HUES48 (cell line): ENCODE data around the gene TRAF1.
A peak's percentile ranks its signal among the peaks of the same experiment; 100 is the strongest.

Experiments
- H3K27ac ChIP-seq: one replicate; pipeline ENCODE4 v1.7.0; 2013; ENCODE audit warnings: low read depth, low read length, inconsistent platforms
- H3K27me3 ChIP-seq: 2 replicates; pipeline ENCODE4 v1.6.1; 2013; ENCODE audit warnings: mild to moderate bottlenecking, low read length; ENCODE audit not compliant: control insufficient read depth, insufficient read depth
- H3K36me3 ChIP-seq: 2 replicates; pipeline ENCODE4 v1.6.1; 2013; ENCODE audit warnings: low read length; ENCODE audit not compliant: control insufficient read depth, insufficient read depth
- H3K4me1 ChIP-seq: 2 replicates; pipeline ENCODE4 v1.6.1; 2013; ENCODE audit warnings: mild to moderate bottlenecking, low read length; ENCODE audit not compliant: control insufficient read depth, insufficient read depth
- H3K4me3 ChIP-seq: 2 replicates; pipeline ENCODE4 v1.5.1; 2013; ENCODE audit warnings: mild to moderate bottlenecking, low read depth, low read length
- H3K9ac ChIP-seq: 2 replicates; pipeline ENCODE4 v1.6.1; 2013; ENCODE audit warnings: mild to moderate bottlenecking, low read depth, low read length, moderate library complexity
- H3K9me3 ChIP-seq: 2 replicates; pipeline ENCODE4 v1.6.1; 2013; ENCODE audit warnings: low read length; ENCODE audit not compliant: control insufficient read depth, insufficient read depth

Gene TRAF1

GRCh38 chr9:120853198-120853597 lies 73.4 kb downstream of the TRAF1 start:
- no peaks in the 10 kb centered on the region for H3K27me3 ChIP-seq
- H3K36me3 ChIP-seq: peaks cover 9% of the 10 kb centered on the region
- no peak overlapping the region for H3K4me3 ChIP-seq
- H3K4me1 ChIP-seq: peaks cover 19% of the 10 kb centered on the region
- H3K9me3 ChIP-seq: no peaks in the 10 kb centered on the region
- H3K9ac ChIP-seq: no peak overlapping the region
- H3K27ac ChIP-seq: peak overlapping the region; percentile 90
